H9 (cell line): ENCODE results near the gene ORAI3. TPM values are rescaled to one million over a fixed set of nuclear protein-coding genes. Genes with fewer than 3 reads are reported as not detected.

ENCODE experiments used
- DNase-seq: peaks from one replicate; pipeline ENCODE4 v3.0.0-alpha.2; 2017
- H2AFZ ChIP-seq: one replicate; pipeline ENCODE4 v1.6.1; 2013; ENCODE audit warnings: mild to moderate bottlenecking, low read length, control low read depth, moderate library complexity
- H2AK5ac ChIP-seq: 2 replicates; pipeline ENCODE4 v1.6.1; 2013; ENCODE audit warnings: low read length, control low read depth, mixed read lengths; ENCODE audit not compliant: insufficient read length
- H2BK120ac ChIP-seq: one replicate; pipeline ENCODE4 v1.6.1; 2013; ENCODE audit warnings: low read depth, mild to moderate bottlenecking, low read length, control low read depth, inconsistent platforms; ENCODE audit not compliant: poor library complexity, severe bottlenecking
- H2BK12ac ChIP-seq: 2 replicates; pipeline ENCODE4 v1.6.1; 2013; ENCODE audit warnings: low read length, control low read depth, mixed read lengths, low read depth; ENCODE audit not compliant: insufficient read length
- H2BK15ac ChIP-seq: 2 replicates; pipeline ENCODE4 v1.6.1; 2013; ENCODE audit warnings: low read depth, low read length, control low read depth
- H2BK20ac ChIP-seq: one replicate; pipeline ENCODE4 v1.6.1; 2013; ENCODE audit warnings: low read depth, mild to moderate bottlenecking, low read length, control low read depth, inconsistent platforms; ENCODE audit not compliant: poor library complexity, severe bottlenecking
- H2BK5ac ChIP-seq: 2 replicates; pipeline ENCODE4 v1.6.1; 2013; ENCODE audit warnings: low read length, control low read depth, mixed read lengths; ENCODE audit not compliant: insufficient read length
- H3K14ac ChIP-seq: 2 replicates; pipeline ENCODE4 v1.6.1; 2013; ENCODE audit warnings: low read length, control low read depth; ENCODE audit not compliant: insufficient read depth
- H3K18ac ChIP-seq: 2 replicates; pipeline ENCODE4 v1.6.1; 2013; ENCODE audit warnings: low read depth, mild to moderate bottlenecking, mixed read lengths, low read length, control low read depth; ENCODE audit not compliant: insufficient read length
- H3K23ac ChIP-seq: 2 replicates; pipeline ENCODE4 v1.6.1; 2013; ENCODE audit warnings: low read length, control low read depth, mixed read lengths, low read depth; ENCODE audit not compliant: insufficient read length
- H3K23me2 ChIP-seq: 2 replicates; pipeline ENCODE4 v1.6.1; 2013; ENCODE audit warnings: low read depth, mild to moderate bottlenecking, mixed read lengths, low read length, control low read depth; ENCODE audit not compliant: insufficient read length, poor library complexity, severe bottlenecking
- H3K27ac ChIP-seq: 2 replicates; pipeline ENCODE4 v1.5.1; 2013; ENCODE audit warnings: low read length, control low read depth, mixed read lengths, low read depth; ENCODE audit not compliant: insufficient read length
- H3K27me3 ChIP-seq: 2 replicates; pipeline ENCODE4 v1.6.1; 2013; ENCODE audit warnings: low read length, control low read depth, inconsistent platforms; ENCODE audit not compliant: insufficient read depth
- H3K4ac ChIP-seq: 2 replicates; pipeline ENCODE4 v1.6.1; 2013; ENCODE audit warnings: low read depth, mild to moderate bottlenecking, control low read depth, inconsistent platforms, low read length, moderate library complexity
- H3K4me1 ChIP-seq: 2 replicates; pipeline ENCODE4 v1.6.1; 2013; ENCODE audit warnings: low read length, control low read depth, inconsistent platforms; ENCODE audit not compliant: insufficient read depth
- H3K4me2 ChIP-seq: 2 replicates; pipeline ENCODE4 v1.6.1; 2013; ENCODE audit warnings: low read length, control low read depth, mixed read lengths; ENCODE audit not compliant: insufficient read length, insufficient read depth
- H3K56ac ChIP-seq: 2 replicates; pipeline ENCODE4 v1.6.1; 2013; ENCODE audit warnings: low read depth, mild to moderate bottlenecking, mixed read lengths, low read length, control low read depth; ENCODE audit not compliant: insufficient read length
- H3K79me1 ChIP-seq: 2 replicates; pipeline ENCODE4 v1.6.1; 2013; ENCODE audit warnings: low read depth, mild to moderate bottlenecking, moderate library complexity, low read length, control low read depth, inconsistent platforms; ENCODE audit not compliant: insufficient read depth, poor library complexity, severe bottlenecking
- H3K79me2 ChIP-seq: 2 replicates; pipeline ENCODE4 v1.6.1; 2013; ENCODE audit warnings: low read length, control low read depth, inconsistent platforms; ENCODE audit not compliant: insufficient read depth
- H3K9ac ChIP-seq: 2 replicates; pipeline ENCODE4 v1.6.1; 2013; ENCODE audit warnings: low read length, control low read depth, mixed read lengths; ENCODE audit not compliant: insufficient read length; ENCODE audit errors: extremely low read depth
- H3K9me3 ChIP-seq: one replicate; pipeline ENCODE4 v1.6.1; 2013; ENCODE audit warnings: low read depth, low read length, inconsistent platforms; ENCODE audit not compliant: control insufficient read depth
- H3T11ph ChIP-seq: one replicate; pipeline ENCODE4 v1.6.1; 2013; ENCODE audit warnings: mild to moderate bottlenecking, low read length, control low read depth, inconsistent platforms
- H4K20me1 ChIP-seq: one replicate; pipeline ENCODE4 v1.6.1; 2013; ENCODE audit not compliant: control insufficient read depth, insufficient read length, insufficient read depth
- H4K5ac ChIP-seq: 2 replicates; pipeline ENCODE4 v1.6.1; 2013; ENCODE audit warnings: low read depth, mild to moderate bottlenecking, mixed read lengths, low read length, control low read depth; ENCODE audit not compliant: insufficient read length
- H4K8ac ChIP-seq: replicated peaks from 2 replicates; pipeline ENCODE4 v1.6.1; 2013; ENCODE audit warnings: low read length, control low read depth, mixed read lengths, low read depth; ENCODE audit not compliant: insufficient read length
- H4K91ac ChIP-seq: 2 replicates; pipeline ENCODE4 v1.6.1; 2013; ENCODE audit warnings: low read depth, mild to moderate bottlenecking, moderate library complexity, mixed read lengths, low read length, control low read depth; ENCODE audit not compliant: insufficient read length
- H3K27ac Mint-ChIP-seq, 3 experiments: 2 replicates in 2 of 3; 3 replicates in 1 of 3; pipeline ENCODE4 v1.8.0; 2020 to 2021; ENCODE audit warnings: mixed read lengths in 3 of 3, mild to moderate bottlenecking in 1 of 3, moderate library complexity in 1 of 3
- H3K27me3 Mint-ChIP-seq: 2 replicates; pipeline ENCODE4 v1.8.0; 2021; ENCODE audit warnings: low read depth, mild to moderate bottlenecking, moderate library complexity, mixed read lengths
- H3K36me3 Mint-ChIP-seq, 3 experiments: 2 replicates in 2 of 3; 3 replicates in 1 of 3; pipeline ENCODE4 v1.8.0; 2020 to 2021; ENCODE audit warnings: low read depth in 3 of 3, mixed read lengths in 3 of 3; ENCODE audit not compliant: insufficient read depth in 1 of 3
- H3K4me1 Mint-ChIP-seq, 2 experiments: 2 replicates each; pipeline ENCODE4 v1.8.0; 2020; ENCODE audit warnings: mixed read lengths in 2 of 2
- H3K4me3 Mint-ChIP-seq, 2 experiments: 2 replicates in 1 of 2; 3 replicates in 1 of 2; pipeline ENCODE4 v1.8.0; 2020 to 2021; ENCODE audit warnings: mild to moderate bottlenecking in 2 of 2, mixed read lengths in 2 of 2, moderate library complexity in 1 of 2
- H3K9me3 Mint-ChIP-seq, 2 experiments: 2 replicates in 1 of 2; 3 replicates in 1 of 2; pipeline ENCODE4 v1.8.0; 2020; ENCODE audit warnings: mild to moderate bottlenecking in 2 of 2, mixed read lengths in 2 of 2, moderate library complexity in 1 of 2
- WGBS: extraction: QIAGEN DNeasy Blood & Tissue Kit; methylation state at CpG from one replicate; pipeline ENCODE4 v1.1.7; 2013; ENCODE audit warnings: missing lambda C conversion rate, low lambda C conversion rate, mixed read lengths; ENCODE audit not compliant: insufficient read length; ENCODE audit errors: extremely low coverage; 5-methylcytosine and 5-hydroxymethylcytosine counted together
- total RNA-seq: library from RNA; stranded (reverse); gene quantifications from 2 replicates; pipeline ENCODE4 v1.2.1, GENCODE V29; 2021
- TF ChIP-seq, protein P1 (sequence below): fragments of 200-600 bp; sonication (generic); conservative IDR thresholded peaks from 3 replicates; pipeline ENCODE4 v1.8.0; 2021; ENCODE audit warnings: antibody characterized with exemption, mild to moderate bottlenecking

ORAI3 gene
- total RNA-seq, 1 experiment from 2014 or later = 6.9 TPM

DNA sequence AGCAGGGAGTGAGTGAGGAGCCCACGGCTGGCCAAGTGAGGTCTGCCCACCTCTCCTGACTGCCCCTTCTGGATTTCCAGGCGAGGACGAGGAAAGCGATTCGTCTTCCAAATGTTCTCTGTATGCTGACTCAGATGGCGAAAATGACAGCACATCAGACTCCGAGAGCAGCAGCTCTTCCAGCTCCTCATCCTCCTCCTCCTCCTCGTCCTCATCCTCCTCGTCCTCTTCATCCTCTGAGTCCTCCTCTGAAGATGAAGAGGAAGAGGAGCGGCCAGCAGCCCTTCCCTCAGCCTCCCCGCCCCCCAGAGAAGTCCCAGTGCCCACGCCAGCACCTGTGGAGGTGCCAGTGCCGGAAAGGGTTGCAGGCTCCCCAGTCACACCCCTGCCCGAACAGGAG lies 22.4 kb downstream of the ORAI3 start:
- Histone ChIP-seq H4K5ac (no peak overlapping the region), H2BK120ac (no peak overlapping the region), H4K20me1 (peaks cover 2% of the 10 kb centered on the region), H4K8ac (no peak overlapping the region), H3K79me2 (no peaks in the 10 kb centered on the region), H3K79me1 (no peaks in the 10 kb centered on the region), H3K14ac (no peak overlapping the region), H3K9me3 (no peaks in the 10 kb centered on the region), H3K23me2 (no peaks in the 10 kb centered on the region), H3K23ac (no peak overlapping the region), H2BK15ac (no peak overlapping the region), H4K91ac (no peak overlapping the region), H3K4me2 (no peak overlapping the region), H2AK5ac (no peak overlapping the region), H2AFZ (no peak overlapping the region), H3K9ac (no peak overlapping the region), H3T11ph (no peak overlapping the region), H3K18ac (no peak overlapping the region), H2BK12ac (no peak overlapping the region), H3K4me1 (no peaks in the 10 kb centered on the region), H3K56ac (no peak overlapping the region), H3K27me3 (no peaks in the 10 kb centered on the region), H2BK20ac (no peak overlapping the region), H3K4ac (no peak overlapping the region), H2BK5ac (no peak overlapping the region), H3K27ac (no peak overlapping the region)
- no CpG with 5 or more reads among the region's 14 CpGs for WGBS
- DNase-seq = no peak
- H3K9me3 Mint-ChIP-seq = no peaks in the 10 kb centered on the region
- TF ChIP-seq, protein P1, sequence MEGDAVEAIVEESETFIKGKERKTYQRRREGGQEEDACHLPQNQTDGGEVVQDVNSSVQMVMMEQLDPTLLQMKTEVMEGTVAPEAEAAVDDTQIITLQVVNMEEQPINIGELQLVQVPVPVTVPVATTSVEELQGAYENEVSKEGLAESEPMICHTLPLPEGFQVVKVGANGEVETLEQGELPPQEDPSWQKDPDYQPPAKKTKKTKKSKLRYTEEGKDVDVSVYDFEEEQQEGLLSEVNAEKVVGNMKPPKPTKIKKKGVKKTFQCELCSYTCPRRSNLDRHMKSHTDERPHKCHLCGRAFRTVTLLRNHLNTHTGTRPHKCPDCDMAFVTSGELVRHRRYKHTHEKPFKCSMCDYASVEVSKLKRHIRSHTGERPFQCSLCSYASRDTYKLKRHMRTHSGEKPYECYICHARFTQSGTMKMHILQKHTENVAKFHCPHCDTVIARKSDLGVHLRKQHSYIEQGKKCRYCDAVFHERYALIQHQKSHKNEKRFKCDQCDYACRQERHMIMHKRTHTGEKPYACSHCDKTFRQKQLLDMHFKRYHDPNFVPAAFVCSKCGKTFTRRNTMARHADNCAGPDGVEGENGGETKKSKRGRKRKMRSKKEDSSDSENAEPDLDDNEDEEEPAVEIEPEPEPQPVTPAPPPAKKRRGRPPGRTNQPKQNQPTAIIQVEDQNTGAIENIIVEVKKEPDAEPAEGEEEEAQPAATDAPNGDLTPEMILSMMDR = no peak
- no peak overlapping the region for H3K27ac Mint-ChIP-seq
- H3K36me3 Mint-ChIP-seq = peaks cover 59 to 91% (median 82%) of the 10 kb centered on the region in 3 experiments
- H3K4me3 Mint-ChIP-seq = no peak overlapping the region
- no peaks in the 10 kb centered on the region for H3K4me1 Mint-ChIP-seq
- H3K27me3 Mint-ChIP-seq = no peaks in the 10 kb centered on the region; the same call in 1 of the 2 replicates
